A673 (cell line): ENCODE data around the gene DDX54. TPM values are rescaled to one million over a fixed set of nuclear protein-coding genes. Genes with fewer than 3 reads are reported as not detected.

Source experiments
- BruUV-seq: library from RNA; stranded (reverse); fragments of 400-500 nt; replicated peaks from 2 replicates; lab custom pipeline; 2021; lab: Mats Ljungman, UMichigan
- CTCF ChIA-PET: fragments of 300-600 bp; sonication (Branson Sonifier 250); formaldehyde crosslinking; loops from one replicate; lab custom pipeline; 2022; ENCODE audit warnings: antibody characterized with exemption; lab: Charles Lee
- POLR2A ChIA-PET: fragments of 300-600 bp; sonication (Branson Sonifier 250); formaldehyde crosslinking; loops from one replicate; lab custom pipeline; 2022; ENCODE audit warnings: antibody characterized with exemption; ENCODE audit not compliant: low non-redundant PET; lab: Charles Lee
- DNase-seq: peaks from one replicate; pipeline ENCODE4 v3.0.0-alpha.2; 2015; ENCODE audit warnings: low spot score
- H3K27ac ChIP-seq: fragments of 200-600 bp; sonication (generic); 2 replicates; pipeline ENCODE4 v1.5.1; 2016; ENCODE audit warnings: mixed run types, low read depth, mild to moderate bottlenecking, mixed read lengths, antibody characterized with exemption, low read length; ENCODE audit not compliant: poor library complexity, severe bottlenecking
- H3K27me3 ChIP-seq: fragments of 200-600 bp; sonication (generic); replicated peaks from 2 replicates; pipeline ENCODE4 v1.6.1; 2017; ENCODE audit warnings: mixed run types, low read depth, mild to moderate bottlenecking, mixed read lengths, antibody characterized with exemption, low read length; ENCODE audit not compliant: insufficient read depth, poor library complexity
- H3K36me3 ChIP-seq: fragments of 200-600 bp; sonication (generic); 2 replicates; pipeline ENCODE4 v1.6.1; 2016; ENCODE audit warnings: mixed run types, mild to moderate bottlenecking, mixed read lengths, antibody characterized with exemption, low read length; ENCODE audit not compliant: insufficient read depth, poor library complexity, severe bottlenecking
- H3K4me1 ChIP-seq: fragments of 200-600 bp; sonication (generic); 2 replicates; pipeline ENCODE4 v1.6.1; 2017; ENCODE audit warnings: mixed run types, mild to moderate bottlenecking, mixed read lengths, antibody characterized with exemption, low read length; ENCODE audit not compliant: insufficient read depth, poor library complexity, severe bottlenecking
- H3K4me3 ChIP-seq: fragments of 200-600 bp; sonication (generic); 2 replicates; pipeline ENCODE4 v1.5.1; 2016; ENCODE audit warnings: low read depth, mixed run types, mild to moderate bottlenecking, mixed read lengths, low read length; ENCODE audit not compliant: poor library complexity, severe bottlenecking
- H3K9me3 ChIP-seq: fragments of 200-600 bp; sonication (generic); 2 replicates; pipeline ENCODE4 v1.6.1; 2016; ENCODE audit warnings: mixed run types, low read depth, mild to moderate bottlenecking, mixed read lengths, antibody characterized with exemption, low read length; ENCODE audit not compliant: poor library complexity, severe bottlenecking
- CTCF ChIP-seq: fragments of 300-800, 200-600 bp; sonication (generic); conservative IDR thresholded peaks from 2 replicates; pipeline ENCODE4 v1.5.1; 2017; ENCODE audit warnings: low read depth, mild to moderate bottlenecking, antibody characterized with exemption, low read length, moderate library complexity, mixed read lengths
- EZH2 ChIP-seq: fragments of 200-600 bp; sonication (generic); IDR thresholded peaks from 2 replicates; pipeline ENCODE4 v1.6.1; 2017; ENCODE audit warnings: borderline replicate concordance, low read depth, mild to moderate bottlenecking, mixed read lengths, antibody characterized with exemption, low read length; ENCODE audit not compliant: poor library complexity, severe bottlenecking
- intact Hi-C: fragments of 100-400 bp; cut with micrococcal nuclease; formaldehyde crosslinking; loops from one replicate; pipeline ENCODE4 v1.10.0; 2022; ENCODE audit not compliant: unreplicated experiment
- total RNA-seq: library from RNA; stranded (reverse); gene quantifications from 2 replicates; pipeline ENCODE4 v1.2.3, GENCODE V29; 2021

The DDX54 gene
- total RNA-seq, 1 experiment from 2014 or later: 116 TPM

GRCh38 chr12:113133036-113133435 is 52.2 kb downstream of the DDX54 start:
- no peak for TF ChIP-seq CTCF
- no peak for TF ChIP-seq EZH2
- Histone ChIP-seq H3K27me3 (no peaks in the 10 kb centered on the region), H3K27ac (no peak overlapping the region), H3K9me3 (no peaks in the 10 kb centered on the region), H3K4me1 (peaks cover 6% of the 10 kb centered on the region), H3K4me3 (no peak overlapping the region), H3K36me3 (no peaks in the 10 kb centered on the region)
- intact Hi-C loops: no loop called here
- ChIA-PET CTCF (no interaction called here), POLR2A (no interaction called here)
- no TSS peak for BruUV-seq
- no peak for DNase-seq

GRCh38 chr12:113131556-113131955 is 53.7 kb downstream of the DDX54 start:
- DNase-seq: no peak
- ChIA-PET POLR2A (no interaction called here), CTCF (interaction anchor here (0.6 kb wide), 1 partner anchor 90 kb away, joined by 4 read pairs; the partner anchor contains the start of gene TPCN1)
- Histone ChIP-seq H3K4me3 (no peak overlapping the region), H3K27ac (no peak overlapping the region), H3K36me3 (no peaks in the 10 kb centered on the region), H3K27me3 (no peaks in the 10 kb centered on the region), H3K4me1 (peaks cover 6% of the 10 kb centered on the region), H3K9me3 (no peaks in the 10 kb centered on the region)
- TF ChIP-seq CTCF (no peak), EZH2 (no peak)
- intact Hi-C loops: no loop called here
- BruUV-seq: no TSS peak

GRCh38 chr12:113130457-113131135 is 54.7 kb downstream of the DDX54 start:
- intact Hi-C loops: no loop called here
- Histone ChIP-seq H3K4me1 (no peaks in the 10 kb centered on the region), H3K4me3 (no peak overlapping the region), H3K36me3 (no peaks in the 10 kb centered on the region), H3K9me3 (no peaks in the 10 kb centered on the region), H3K27ac (no peak overlapping the region), H3K27me3 (no peaks in the 10 kb centered on the region)
- DNase-seq: no peak
- TF ChIP-seq EZH2: no peak
- TF ChIP-seq CTCF: no peak
- ChIA-PET POLR2A (interaction anchor here (0.5 kb wide), 1 partner anchor 20 kb away, joined by 3 read pairs; no protein-coding TSS in a partner anchor), CTCF (no interaction called here)
- BruUV-seq: no TSS peak
